Stimulated activated CD8-positive, alpha-beta memory T cell treated with anti-CD3 and anti-CD28 coated beads, Interleukin-4, amount 100 ng/mL, for 24 hours (primary cell): ENCODE data around the gene CYP11A1.

Experiments used
- DNase-seq: peaks from one replicate; pipeline ENCODE4 v3.0.0-alpha.2; 2020; ENCODE audit warnings: low read depth

The CYP11A1 gene

GRCh38 chr15:74322558-74323180, 44.8 kb downstream of the CYP11A1 start:
- peak; percentile 41 for DNase-seq

GRCh38 chr15:74320352-74321247, 46.8 kb downstream of the CYP11A1 start:
- DNase-seq: peak; percentile 36

- DNase-seq: no peak
Measured at GRCh38 chr15:74319596-74320351, 47.7 kb downstream of the CYP11A1 start.

- no peak for DNase-seq
Measured at GRCh38 chr15:74319138-74319460, 48.3 kb downstream of the CYP11A1 start.

- no peak for DNase-seq
Measured at GRCh38 chr15:74318376-74319137, 48.9 kb downstream of the CYP11A1 start.

GRCh38 chr15:74317820-74318375, 49.5 kb downstream of the CYP11A1 start:
- DNase-seq: no peak

- no peak for DNase-seq
Measured at GRCh38 chr15:74316141-74316540, 51.3 kb downstream of the CYP11A1 start.

GRCh38 chr15:74315626-74316025, 51.8 kb downstream of the CYP11A1 start:
- no peak for DNase-seq

GRCh38 chr15:74314795-74315438, 52.5 kb downstream of the CYP11A1 start:
- peak; percentile 37 for DNase-seq

- DNase-seq: no peak
Measured at GRCh38 chr15:74313889-74314288, 53.6 kb downstream of the CYP11A1 start.

GRCh38 chr15:74312445-74313007, 54.9 kb downstream of the CYP11A1 start:
- no peak for DNase-seq

GRCh38 chr15:74311734-74312444, 55.6 kb downstream of the CYP11A1 start:
- no peak for DNase-seq

GRCh38 chr15:74307827-74308811, 59.3 kb downstream of the CYP11A1 start:
- no peak for DNase-seq

GRCh38 chr15:74306781-74307217, 60.6 kb downstream of the CYP11A1 start:
- no peak for DNase-seq

GRCh38 chr15:74305687-74306086, 61.8 kb downstream of the CYP11A1 start:
- DNase-seq: no peak

- DNase-seq: no peak
Measured at GRCh38 chr15:74304431-74304830, 63.0 kb downstream of the CYP11A1 start.

GRCh38 chr15:74303741-74304309, 63.6 kb downstream of the CYP11A1 start:
- no peak for DNase-seq

GRCh38 chr15:74302821-74303359, 64.6 kb downstream of the CYP11A1 start:
- peak; percentile 20 for DNase-seq
